Motor neuron (in vitro differentiated cells): ENCODE data around the gene MRFAP1L1. TPM values are rescaled to one million over a fixed set of nuclear protein-coding genes. Genes with fewer than 3 reads are reported as not detected.
"Not testable (repeated sequence)": the region's sequence is repeated elsewhere in the genome, so short reads cannot be mapped to it uniquely, and the experiment has no call there.

Experiments used
- ATAC-seq, 8 experiments: fragments of 200-7000 bp; cut with Tn5 transposase; replicated peaks in 6 of 8; 2 replicates each; pipeline ENCODE4 v1.8.0; 2021; ENCODE audit warnings: mild to moderate bottlenecking in 8 of 8, moderate library complexity in 8 of 8
- H3K27ac ChIP-seq, 2 donors: fragments of 250-450 bp; sonication (Bioruptor Pico); 2 replicates each; pipeline ENCODE4 v1.9.0; 2021; ENCODE audit warnings: antibody characterized with exemption in 2 of 2, mild to moderate bottlenecking in 2 of 2, moderate library complexity in 1 of 2
- H3K4me1 ChIP-seq, 2 donors: fragments of 250-450 bp; sonication (Bioruptor Pico); replicated peaks in 1 of 2; 2 replicates each; pipeline ENCODE4 v1.6.1; 2021; ENCODE audit warnings: antibody characterized with exemption in 2 of 2, mild to moderate bottlenecking in 2 of 2, moderate library complexity in 1 of 2
- H3K4me3 ChIP-seq, 5 donors: fragments of 250-450 bp; sonication (Bioruptor Pico); 2 replicates each; pipeline ENCODE4 v1.9.0; 2021; ENCODE audit warnings: antibody characterized with exemption in 5 of 5, mild to moderate bottlenecking in 5 of 5, moderate library complexity in 4 of 5
- WGBS, 10 experiments: fragments of 450-650 bp; shearing (Covaris generic); methylation state at CpG; one replicate each; pipeline ENCODE4 v1.0.0; 2022; 5-methylcytosine and 5-hydroxymethylcytosine counted together
- in situ Hi-C, 9 experiments: fragments of 400-800 bp; cut with MboI; loops; one replicate each; pipeline ENCODE4 v1.15.0; 2021; ENCODE audit warnings: low sequenced_read_pairs in 9 of 9, low pct_unique_long_range_greater_than_20kb in 2 of 9; ENCODE audit not compliant: unreplicated experiment in 9 of 9
- total RNA-seq, 8 experiments: library from RNA; unstranded; fragments of 300-600 nt; gene quantifications; 2 replicates each; pipeline versions ENCODE4 v1.2.3 to v1.2.4, GENCODE V29; 2022

The MRFAP1L1 gene
- total RNA-seq, 8 experiments from 2014 or later: 59.6 to 135 (median 91.4) TPM

DNA sequence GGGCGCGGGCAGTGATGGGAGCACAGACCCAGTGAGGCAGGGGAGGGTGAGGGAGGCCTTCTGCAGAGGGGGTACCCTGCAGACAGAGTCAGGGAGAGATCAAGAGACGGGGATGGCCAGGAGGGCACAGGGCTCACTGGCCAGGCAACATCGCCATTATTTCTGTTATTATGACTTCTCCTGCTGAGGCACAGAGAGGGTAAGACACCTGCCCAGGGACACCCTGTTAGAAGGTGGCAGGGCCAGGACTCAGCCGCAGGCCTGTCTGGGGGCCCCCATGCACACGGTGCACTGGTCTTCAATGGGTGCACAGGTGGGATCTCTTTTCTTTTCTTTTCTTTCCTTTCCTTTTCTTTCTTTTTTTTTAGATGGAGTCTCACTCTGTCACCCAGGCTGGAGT is 22.1 kb upstream of the MRFAP1L1 start:
- ATAC-seq: no peak
- peaks cover 15 to 19% of the 10 kb centered on the region in 2 donors for H3K4me1 ChIP-seq
- in situ Hi-C loops: no loop called here
- WGBS, 10 experiments: 60 to 96% (median 83%) methylated on average over 1 to 5 of the region's 6 CpGs; no CpG with 5 or more reads in 7 of the 10 experiments
- no peak overlapping the region for H3K27ac ChIP-seq
- H3K4me3 ChIP-seq: no peak overlapping the region

DNA sequence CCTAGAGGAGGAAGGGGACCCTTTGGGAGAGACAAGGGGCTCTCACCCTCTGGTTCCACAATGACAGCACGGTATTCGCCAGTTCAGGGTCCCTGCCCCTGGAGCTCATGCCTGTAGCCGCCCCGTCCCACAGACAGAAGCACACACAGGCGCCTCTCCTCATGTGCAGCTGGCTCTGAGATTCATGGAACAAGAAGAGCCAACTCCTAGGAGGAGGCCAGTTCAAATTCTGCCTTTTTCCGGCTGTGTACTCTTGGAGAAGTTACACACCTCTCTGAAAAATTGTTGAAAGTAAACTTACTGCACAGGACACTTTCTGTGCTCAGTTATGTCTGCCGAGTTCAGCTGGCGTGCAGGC is 21.6 kb upstream of the MRFAP1L1 start:
- no peak for ATAC-seq
- H3K4me3 ChIP-seq: no peak overlapping the region
- in situ Hi-C loops: no loop called here
- H3K27ac ChIP-seq: peak overlapping the region in 1 of 2 donors; percentile 53
- H3K4me1 ChIP-seq: peaks cover 16 to 22% of the 10 kb centered on the region in 2 donors
- 100% methylated on average over 1 to 4 of the region's 8 CpGs; no CpG with 5 or more reads in 7 of the 10 experiments for WGBS, 10 experiments

DNA sequence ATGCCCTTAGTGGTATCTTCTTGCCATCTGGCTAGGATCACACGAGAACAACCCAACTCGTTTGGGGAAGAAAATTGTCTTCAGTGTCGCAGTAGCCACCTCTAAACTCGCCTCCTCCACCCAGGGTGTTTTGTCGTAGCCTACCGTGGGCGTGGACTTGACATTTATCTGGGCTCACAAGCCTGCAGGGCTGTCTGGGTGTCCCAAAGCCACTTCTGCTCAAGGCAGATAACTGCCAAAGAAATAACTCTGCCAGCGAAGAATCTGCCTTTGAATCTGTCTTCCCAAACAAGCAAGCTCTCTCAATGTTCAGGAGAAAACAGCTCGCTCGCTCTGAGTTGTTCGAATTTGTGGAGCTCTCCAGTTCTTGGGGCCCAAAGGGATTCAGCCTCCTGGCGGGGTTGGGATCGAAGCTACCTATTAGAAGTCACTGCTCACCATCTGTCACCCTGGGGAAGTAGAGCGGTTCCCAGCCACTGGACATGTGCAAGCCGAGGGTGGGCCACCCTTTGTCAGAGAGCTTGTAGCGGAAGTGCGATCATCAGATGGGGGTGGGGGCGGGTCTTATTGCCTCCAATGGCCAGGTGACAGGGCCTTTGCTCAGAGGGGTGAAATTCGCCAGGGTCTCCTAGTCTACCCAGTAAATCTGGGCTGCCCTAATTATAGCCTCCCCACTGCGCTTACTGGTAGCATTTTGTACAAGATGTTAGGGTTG is 21.1 kb upstream of the MRFAP1L1 start:
- Histone ChIP-seq H3K4me1 (peaks cover 16 to 22% of the 10 kb centered on the region in 2 donors), H3K27ac (peak overlapping the region; percentile 23 to 53), H3K4me3 (no peak overlapping the region)
- in situ Hi-C loops: no loop called here
- peak in 2 of 8 experiments; percentile 19 to 23 for ATAC-seq
- 40 to 100% (median 64%) methylated on average over 1 to 9 of the region's 20 CpGs for WGBS, 10 experiments

DNA sequence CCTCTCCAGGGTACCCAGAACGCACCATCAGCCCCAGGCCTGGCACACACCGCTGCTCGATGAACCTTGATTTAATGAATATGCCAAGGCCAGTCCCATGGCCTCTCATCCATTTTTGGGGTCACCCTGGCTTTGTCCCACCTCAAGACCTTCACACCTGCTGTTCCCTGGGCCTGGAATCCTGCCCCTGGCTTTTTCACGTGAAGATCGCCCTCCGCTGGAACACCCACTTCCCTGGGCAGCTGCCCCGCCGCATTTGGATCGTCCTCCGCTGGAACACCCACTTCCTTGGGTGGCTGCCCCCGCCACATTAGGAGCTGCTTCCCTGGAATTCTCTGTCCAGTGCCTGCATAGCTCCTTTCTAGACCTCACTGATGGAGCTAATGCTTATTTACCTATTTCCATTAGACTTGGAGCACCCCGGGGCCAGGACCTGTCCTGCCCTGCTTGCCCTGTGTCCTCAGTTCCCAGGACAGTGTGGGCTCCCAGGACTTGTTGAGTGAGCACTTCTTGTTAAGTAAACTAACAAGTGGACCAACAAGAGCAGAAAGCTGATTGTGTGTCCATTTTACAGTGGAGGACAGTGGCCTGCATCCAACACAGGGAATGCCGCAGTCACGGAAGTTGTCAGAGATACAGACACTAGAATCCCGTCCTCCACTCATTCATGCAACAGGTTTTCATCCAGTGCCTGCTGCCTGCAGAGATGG is 18.8 kb upstream of the MRFAP1L1 start:
- ATAC-seq: no peak
- in situ Hi-C loops: no loop called here
- Histone ChIP-seq H3K27ac (no peak overlapping the region), H3K4me3 (no peak overlapping the region), H3K4me1 (peaks cover 16 to 31% of the 10 kb centered on the region in 2 donors)
- 67 to 100% (median 90%) methylated on average over 1 to 8 of the region's 15 CpGs; no CpG with 5 or more reads in 4 of the 10 experiments for WGBS, 10 experiments

DNA sequence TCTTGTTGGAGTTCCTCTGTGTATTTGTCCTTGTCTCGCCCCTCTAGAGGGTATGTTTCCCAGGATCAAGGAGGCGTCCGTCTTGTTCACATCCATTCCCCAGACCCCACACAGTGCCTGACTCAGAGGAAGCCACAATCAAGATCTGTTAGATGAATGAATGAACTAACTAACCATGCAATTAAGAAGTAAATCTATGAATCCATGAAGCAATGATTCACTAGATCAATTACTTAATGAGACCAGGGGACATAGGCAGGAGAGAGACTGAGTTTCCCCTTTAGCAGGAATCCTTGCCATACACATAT is 18.2 kb upstream of the MRFAP1L1 start:
- H3K27ac ChIP-seq: no peak overlapping the region
- H3K4me3 ChIP-seq: no peak overlapping the region
- in situ Hi-C loops: no loop called here
- no peak for ATAC-seq
- H3K4me1 ChIP-seq: peaks cover 16 to 31% of the 10 kb centered on the region in 2 donors
- WGBS, 10 experiments: 41 to 100% (median 80%) methylated on average over 2 to 3 of the region's 3 CpGs; no CpG with 5 or more reads in 7 of the 10 experiments

DNA sequence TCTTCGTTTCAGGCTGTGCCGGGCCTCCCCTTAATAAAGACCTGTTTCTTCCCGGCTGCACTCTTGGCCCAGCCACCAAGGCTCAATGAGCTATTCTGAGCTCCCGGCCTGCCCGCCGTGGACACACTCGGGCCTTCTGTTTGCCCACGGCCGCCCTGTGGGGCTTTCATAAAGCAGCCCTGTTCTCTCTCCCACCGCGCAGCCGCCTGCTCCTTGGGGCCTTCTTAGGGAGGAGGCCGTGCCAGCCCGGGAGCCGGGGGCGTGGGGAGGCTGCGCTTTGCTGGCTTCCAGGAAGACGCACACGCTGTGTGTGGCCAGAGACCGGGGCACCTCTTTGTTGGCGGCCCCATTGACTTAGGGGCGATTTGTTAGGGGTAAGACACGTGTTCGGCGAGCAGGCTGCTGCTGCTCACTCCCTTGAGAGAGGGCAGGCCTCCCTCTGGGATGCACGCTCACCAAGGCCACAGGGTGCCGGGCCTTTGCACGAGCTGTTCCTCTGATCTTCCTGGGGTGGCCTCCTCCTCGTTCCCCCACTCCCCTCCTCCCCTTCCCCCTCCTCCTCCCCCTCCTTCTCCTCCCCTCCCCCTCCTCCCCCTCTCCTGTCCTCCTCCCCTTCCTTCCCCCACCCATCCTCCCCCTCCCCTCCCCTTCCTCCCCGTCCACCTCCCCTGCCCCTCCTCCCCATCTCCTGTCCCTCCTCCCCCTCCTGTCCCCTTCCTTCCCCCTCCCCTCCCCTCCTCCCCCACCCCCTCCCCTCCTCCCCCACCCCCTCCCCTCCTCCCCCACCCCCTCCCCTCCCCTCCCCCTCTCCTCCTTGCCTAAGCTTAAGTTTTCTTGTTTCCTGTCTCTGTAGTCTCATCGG is 17.6 kb upstream of the MRFAP1L1 start:
- in situ Hi-C loops: no loop called here
- peak in 7 of 8 experiments; percentile 52 to 97 (median 93) for ATAC-seq
- peaks cover 16 to 26% of the 10 kb centered on the region in 2 donors for H3K4me1 ChIP-seq
- peak overlapping the region in 1 of 5 donors; percentile 8 for H3K4me3 ChIP-seq
- WGBS, 10 experiments: 0 to 80% (median 47%) methylated on average over 1 to 3 of the region's 31 CpGs; no CpG with 5 or more reads in 6 of the 10 experiments
- peak overlapping the region; percentile 71 to 82 for H3K27ac ChIP-seq

DNA sequence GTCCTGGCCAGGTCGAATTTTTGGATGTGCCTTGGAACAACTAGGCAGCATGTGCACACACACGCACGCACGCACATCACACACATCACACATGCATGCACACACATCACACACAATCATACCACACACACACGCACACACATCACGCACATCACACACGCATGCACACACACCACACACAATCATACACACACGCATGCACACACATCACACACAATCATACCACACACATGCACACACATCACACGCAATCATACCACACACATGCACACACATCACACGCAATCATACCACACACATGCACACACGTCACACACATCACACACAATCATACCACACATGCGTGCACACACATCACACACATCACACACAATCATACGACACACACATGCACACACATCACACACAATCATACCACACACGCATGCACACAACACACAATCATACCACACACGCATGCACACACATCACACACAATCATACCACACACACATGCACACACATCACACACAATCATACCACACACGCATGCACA is 15.8 kb upstream of the MRFAP1L1 start:
- H3K4me1 ChIP-seq: peaks cover 13 to 18% of the 10 kb centered on the region in 2 donors
- H3K4me3 ChIP-seq, H3K27ac ChIP-seq, ATAC-seq, in situ Hi-C loops: not testable (repeated sequence)
- WGBS, 10 experiments: 84 to 100% (median 100%) methylated on average over 1 to 5 of the region's 16 CpGs; no CpG with 5 or more reads in 5 of the 10 experiments

DNA sequence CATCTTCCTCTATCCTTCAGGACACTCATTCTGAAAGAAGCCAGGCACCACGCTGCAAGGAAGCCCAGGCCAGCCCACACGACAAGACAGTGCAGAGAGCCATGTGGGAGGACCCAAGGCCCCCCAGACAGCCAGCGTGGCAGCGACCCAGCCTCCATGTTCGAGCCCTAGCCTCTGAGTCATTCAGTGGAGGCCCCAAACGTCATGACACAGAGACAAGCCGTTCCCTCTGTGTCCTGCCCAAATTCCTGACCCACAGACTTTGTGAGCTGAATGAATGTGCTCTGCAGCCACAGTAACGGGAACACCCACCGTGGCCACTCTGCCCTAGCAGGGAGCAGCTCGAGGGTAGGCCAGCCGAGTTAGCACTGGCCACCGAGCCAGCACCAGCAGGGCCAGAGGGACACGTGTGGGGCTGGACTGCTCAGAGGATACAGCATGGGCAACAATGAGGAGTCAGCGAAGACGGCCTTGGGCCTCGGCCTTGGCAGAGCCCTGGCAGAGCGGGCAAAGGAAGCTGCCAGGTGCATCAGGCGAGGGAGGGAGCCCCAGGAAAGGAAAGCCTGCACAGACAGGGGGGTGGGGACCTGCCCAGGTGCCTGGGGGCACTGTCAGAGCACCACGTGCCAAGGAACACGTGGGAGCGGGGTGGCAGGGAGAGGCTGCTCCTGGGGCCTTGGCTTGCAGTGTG is 14.9 kb upstream of the MRFAP1L1 start:
- no peak overlapping the region for H3K4me3 ChIP-seq
- in situ Hi-C loops: loop anchor here in 6 of 9 experiments (25.0 kb wide), 4 partner anchors 163 to 363 kb away; partner anchors contain the start of genes GRPEL1 (in 3 of the 6) and TADA2B (in 1 of the 6)
- H3K27ac ChIP-seq: no peak overlapping the region
- H3K4me1 ChIP-seq: peaks cover 12 to 18% of the 10 kb centered on the region in 2 donors
- WGBS, 10 experiments: 40 to 100% (median 84%) methylated on average over 1 to 8 of the region's 21 CpGs; no CpG with 5 or more reads in 4 of the 10 experiments
- peak in 3 of 8 experiments; percentile 38 to 79 (median 75) for ATAC-seq

DNA sequence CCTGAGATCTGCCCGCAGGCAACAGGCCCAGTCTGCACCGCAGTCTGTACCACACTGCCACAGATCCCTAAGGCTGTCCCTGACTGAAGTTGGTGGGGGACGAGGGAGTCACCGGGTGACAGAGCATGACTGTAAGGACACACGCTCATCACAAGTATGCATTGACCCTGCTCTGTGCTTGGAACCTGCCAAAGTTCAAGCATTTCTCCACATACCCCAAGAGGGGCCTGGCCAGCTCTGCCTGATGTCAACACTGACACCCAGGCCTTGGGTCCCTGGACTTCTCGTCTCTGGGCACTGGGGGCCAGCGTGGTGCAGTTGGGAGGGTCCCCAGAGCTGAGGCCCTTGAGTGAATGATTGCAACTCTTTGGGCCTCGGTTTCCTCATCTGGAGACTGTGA is 14.2 kb upstream of the MRFAP1L1 start:
- Histone ChIP-seq H3K4me1 (peaks cover 12 to 18% of the 10 kb centered on the region in 2 donors), H3K4me3 (no peak overlapping the region), H3K27ac (no peak overlapping the region)
- in situ Hi-C loops: loop anchor here in 6 of 9 experiments (25.0 kb wide), 4 partner anchors 163 to 363 kb away; partner anchors contain the start of genes GRPEL1 (in 3 of the 6) and TADA2B (in 1 of the 6)
- WGBS, 10 experiments: 64 to 100% (median 90%) methylated on average over 1 to 6 of the region's 8 CpGs; no CpG with 5 or more reads in 5 of the 10 experiments
- no peak for ATAC-seq

DNA sequence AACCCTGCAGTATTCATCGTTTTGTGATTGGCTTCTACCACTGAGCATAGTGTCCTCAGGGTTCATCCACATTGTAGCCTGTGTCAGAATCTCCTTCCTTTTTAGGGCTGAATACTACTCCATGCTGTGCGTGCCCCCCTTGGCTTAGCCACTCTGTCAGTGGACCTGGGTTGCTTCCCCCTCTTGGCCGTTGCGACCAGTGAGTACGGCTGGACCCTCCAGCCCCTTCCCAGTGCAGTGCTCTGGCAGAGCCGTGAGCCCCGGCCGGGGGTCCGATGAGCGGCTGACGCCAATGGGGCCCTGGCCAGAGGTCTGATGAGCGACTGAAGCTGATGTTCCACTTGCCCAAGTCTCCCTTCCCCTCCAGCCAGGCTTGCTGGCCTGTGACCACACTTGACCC is 13.2 kb upstream of the MRFAP1L1 start:
- in situ Hi-C loops: loop anchor here in 6 of 9 experiments (25.0 kb wide), 4 partner anchors 164 to 364 kb away; partner anchors contain the start of genes GRPEL1 (in 3 of the 6) and TADA2B (in 1 of the 6)
- Histone ChIP-seq H3K27ac (no peak overlapping the region), H3K4me1 (peaks cover 12 to 22% of the 10 kb centered on the region in 2 donors), H3K4me3 (no peak overlapping the region)
- ATAC-seq: no peak
- 86 to 100% (median 97%) methylated on average over 6 to 11 of the region's 12 CpGs; no CpG with 5 or more reads in 5 of the 10 experiments for WGBS, 10 experiments

DNA sequence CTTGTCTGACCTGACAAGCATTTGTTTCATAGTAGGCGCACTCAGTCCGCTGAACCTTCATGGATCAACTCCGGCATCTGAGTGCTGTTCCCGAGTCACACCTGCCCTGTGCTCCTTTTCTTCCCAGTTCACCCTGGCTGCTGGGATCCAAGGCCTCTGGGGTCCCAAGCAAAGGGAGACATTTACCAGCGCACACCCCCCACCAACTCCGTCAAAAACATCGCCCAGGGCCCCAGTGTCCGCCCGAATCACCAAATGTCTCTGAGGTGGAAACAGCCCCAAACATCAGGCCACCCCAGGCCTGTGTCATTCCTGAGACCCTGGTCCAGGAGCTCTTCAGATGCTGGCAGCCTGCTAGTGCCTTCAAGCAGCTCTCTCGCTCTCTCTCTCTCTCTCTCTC is 11.5 kb upstream of the MRFAP1L1 start:
- no peak overlapping the region for H3K27ac ChIP-seq

More for the DNA sequence above, 11.5 kb upstream of the MRFAP1L1 start:
- in situ Hi-C loops: loop anchor here in 6 of 9 experiments (25.0 kb wide), 4 partner anchors 166 to 366 kb away; partner anchors contain the start of genes GRPEL1 (in 3 of the 6) and TADA2B (in 1 of the 6)
- Histone ChIP-seq H3K4me3 (no peak overlapping the region), H3K4me1 (peaks cover 9 to 19% of the 10 kb centered on the region in 2 donors)
- no peak for ATAC-seq
- WGBS, 10 experiments: 76 to 100% (median 97%) methylated on average over 1 to 6 of the region's 10 CpGs; no CpG with 5 or more reads in 4 of the 10 experiments
